HG03571 (cell line): ENCODE measurements around the gene MMP11.

Experiments used
- ATAC-seq: cut with Tn5 transposase; IDR thresholded peaks from one replicate; pipeline ENCODE4 v1.9.1; 2021; ENCODE audit not compliant: unreplicated experiment

The MMP11 gene

DNA sequence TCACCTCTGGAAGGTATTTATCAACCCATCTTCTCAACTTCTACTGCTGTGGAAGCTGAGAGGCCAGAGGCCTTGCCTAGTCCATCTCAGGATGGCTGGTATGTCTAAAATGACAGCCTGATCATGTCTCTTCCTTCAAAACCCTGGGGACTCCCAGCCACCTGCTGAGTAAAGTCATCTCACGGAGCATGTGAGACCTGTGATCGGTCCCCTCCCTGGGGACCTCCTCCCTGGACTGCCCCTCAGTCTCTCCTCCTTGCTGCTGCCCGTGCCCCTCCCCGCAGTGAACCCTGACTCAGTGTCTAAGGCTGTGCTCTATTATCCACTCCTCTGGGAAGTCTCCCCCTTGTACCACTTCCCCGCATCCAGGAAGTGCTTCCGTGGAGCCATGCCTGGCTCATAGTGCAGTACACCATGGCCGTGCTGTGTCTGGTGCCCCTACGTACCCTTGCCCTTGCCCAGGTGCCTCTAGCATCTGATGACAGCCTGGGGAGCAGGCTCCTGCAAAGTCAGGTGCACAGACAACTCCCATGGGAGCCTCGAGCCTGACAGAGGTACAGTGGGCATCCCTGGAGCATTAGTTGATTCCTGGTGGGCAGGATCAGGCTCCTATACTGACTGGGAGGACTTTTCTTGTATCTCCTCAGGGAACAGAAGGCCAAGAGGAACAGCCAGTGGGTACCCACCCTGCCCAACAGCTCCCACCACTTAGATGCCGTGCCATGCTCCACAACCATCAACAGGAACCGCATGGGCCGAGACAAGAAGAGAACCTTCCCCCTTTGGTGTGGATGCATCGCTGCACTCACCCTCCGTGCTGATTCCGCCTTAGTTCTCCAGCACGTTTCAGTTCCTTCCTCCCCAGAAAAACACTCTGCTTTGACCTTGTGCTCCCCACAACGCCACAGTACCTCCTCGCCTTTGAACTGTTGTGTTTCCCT lies 27.9 kb downstream of the MMP11 start:
- peak; percentile 39 for ATAC-seq

GRCh38 chr22:23801238-23801821 lies 28.7 kb downstream of the MMP11 start:
- no peak for ATAC-seq

DNA sequence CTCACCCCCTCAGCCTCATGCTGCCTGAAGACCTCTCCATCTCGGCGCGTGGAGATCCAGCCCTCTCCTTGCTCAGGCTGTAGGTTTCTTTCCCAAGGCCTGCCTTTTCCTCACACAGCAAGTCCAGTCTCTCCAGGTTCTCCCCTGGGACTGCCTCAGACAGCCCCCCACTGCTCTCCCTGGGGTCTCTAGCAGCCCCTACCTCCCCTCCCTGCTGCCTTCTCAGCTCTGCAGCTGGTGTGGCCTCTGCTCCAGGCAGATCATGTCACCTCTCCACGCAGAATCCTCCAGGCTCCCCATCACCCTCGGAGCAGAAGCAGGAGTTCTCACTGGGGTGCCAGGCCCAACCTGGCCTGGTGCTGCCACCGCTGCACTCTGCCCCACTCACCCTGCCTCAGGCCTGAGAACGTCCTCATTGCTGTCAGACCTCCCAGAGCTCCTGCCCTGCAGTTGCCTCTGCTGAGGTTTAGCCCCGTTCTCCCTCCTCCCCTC lies 29.3 kb downstream of the MMP11 start:
- ATAC-seq: no peak

GRCh38 chr22:23803001-23803819 lies 30.6 kb downstream of the MMP11 start:
- no peak for ATAC-seq

DNA sequence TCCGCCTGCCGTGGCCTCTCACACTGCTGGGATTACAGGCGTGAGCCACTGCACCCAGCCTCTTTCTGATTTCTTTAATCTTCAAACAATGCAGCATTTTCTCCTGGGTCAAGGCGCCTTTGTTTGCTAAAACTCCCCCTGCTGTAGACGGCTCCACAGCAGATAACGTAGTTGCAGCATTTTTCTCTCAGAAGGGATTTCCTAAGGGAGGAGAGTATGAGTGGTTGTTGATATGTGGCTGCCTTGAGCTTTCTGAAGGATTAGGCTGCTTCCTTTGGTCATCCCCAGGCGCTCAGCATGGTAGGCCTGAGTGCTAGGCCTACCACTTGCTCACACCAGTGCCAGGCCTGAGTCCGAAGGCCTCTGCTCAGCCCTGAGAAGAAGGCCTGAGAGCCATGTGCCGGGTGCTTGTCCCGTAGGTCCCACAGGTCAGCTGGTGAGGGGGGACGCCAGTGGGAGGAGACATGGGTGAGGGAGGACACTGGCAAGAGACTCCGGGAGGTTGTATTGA lies 32.2 kb downstream of the MMP11 start:
- ATAC-seq: no peak

DNA sequence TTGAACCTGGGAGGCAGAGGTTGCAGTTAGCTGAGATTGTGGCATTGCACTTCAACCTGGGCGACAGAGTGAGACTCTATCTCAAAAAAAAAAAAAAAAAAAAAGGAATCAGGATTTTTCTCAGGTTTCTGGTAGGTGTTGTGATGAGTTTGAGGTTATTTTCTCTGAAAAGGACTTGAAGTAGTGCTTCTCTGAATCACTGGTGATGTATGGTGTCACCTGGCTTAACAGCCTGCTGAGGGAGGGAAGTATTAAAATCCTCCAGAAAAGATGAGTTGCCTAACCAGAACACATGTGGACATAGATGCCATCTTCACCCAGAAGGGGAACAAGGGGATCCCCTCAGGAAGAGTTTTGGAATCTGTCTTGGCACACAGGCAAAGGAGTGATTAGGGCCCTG lies 34.2 kb downstream of the MMP11 start:
- no peak for ATAC-seq

DNA sequence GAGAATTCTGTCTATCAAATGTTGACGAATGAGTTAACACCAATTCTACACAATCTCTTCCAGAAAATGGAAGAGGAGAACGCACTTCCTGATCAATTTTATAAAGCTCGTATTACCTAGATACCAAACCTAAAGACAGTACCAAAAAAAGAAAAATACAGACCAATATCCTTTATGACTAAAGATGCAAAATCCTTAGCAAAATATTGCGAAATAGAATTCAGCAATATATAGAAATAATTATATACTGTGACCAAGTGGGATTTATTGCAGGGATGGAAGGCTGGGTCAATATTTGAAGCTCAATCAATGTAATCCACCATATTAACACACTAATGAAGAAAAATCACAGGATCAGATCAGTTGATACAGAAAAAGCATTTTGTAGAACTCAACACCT lies 39.7 kb downstream of the MMP11 start:
- ATAC-seq: no peak

DNA sequence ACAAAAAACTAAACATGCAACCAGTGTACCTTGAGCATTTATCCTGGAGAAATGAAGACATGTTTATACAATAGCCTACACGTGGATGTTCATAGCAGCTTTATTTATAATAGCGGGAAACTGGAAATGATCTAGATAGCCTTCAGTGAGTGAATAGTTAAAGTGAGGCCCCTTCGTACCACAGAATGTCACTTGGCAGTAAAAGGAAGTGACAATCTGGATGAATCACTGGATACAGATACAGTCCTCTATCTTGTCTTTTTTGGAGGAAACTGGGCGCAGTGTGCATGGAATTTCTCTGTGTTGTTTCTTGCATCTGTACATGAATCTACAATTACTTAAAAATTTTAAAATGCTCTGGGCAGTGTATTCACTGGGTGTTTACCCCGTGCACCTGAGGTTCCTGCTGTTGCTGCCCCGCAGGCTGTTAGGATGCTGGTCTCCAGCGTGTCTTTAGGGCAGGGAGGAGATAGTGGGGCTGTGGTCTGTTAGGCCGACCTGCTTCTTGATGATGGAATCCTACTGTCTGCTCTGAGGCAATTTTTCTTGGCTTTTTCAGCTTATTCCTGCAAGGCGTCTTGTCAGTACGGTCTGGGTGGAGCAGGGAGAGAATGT lies 43.0 kb downstream of the MMP11 start:
- no peak for ATAC-seq

- no peak for ATAC-seq
Observed at GRCh38 chr22:23816156-23816976, 43.7 kb downstream of the MMP11 start.

DNA sequence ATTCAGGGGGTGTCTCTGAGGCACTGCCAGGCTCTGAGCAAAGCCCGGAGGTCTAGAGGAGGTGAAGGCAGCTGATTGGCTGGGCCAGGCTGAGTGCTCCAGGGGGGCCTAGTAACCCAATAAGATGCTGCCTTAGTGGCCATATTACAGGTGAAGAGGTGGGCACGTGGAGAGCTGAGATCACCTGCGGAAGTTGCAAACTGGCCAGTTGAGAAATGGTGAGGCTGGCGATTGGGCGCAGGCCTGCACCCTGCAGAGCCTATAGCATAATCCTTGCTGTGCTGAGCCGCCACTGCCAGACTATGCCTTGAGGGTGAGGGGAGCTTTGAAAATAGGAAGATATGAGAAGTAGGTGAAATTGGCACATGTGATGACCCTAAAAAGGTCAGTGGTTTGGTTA lies 44.5 kb downstream of the MMP11 start:
- ATAC-seq: no peak

- ATAC-seq: no peak
Observed at GRCh38 chr22:23818541-23818940, 45.9 kb downstream of the MMP11 start.

- ATAC-seq: no peak
Observed at GRCh38 chr22:23820748-23821211, 48.1 kb downstream of the MMP11 start.

GRCh38 chr22:23822101-23822671 lies 49.5 kb downstream of the MMP11 start:
- ATAC-seq: no peak

- ATAC-seq: no peak
Observed at GRCh38 chr22:23823331-23823791, 50.7 kb downstream of the MMP11 start.

DNA sequence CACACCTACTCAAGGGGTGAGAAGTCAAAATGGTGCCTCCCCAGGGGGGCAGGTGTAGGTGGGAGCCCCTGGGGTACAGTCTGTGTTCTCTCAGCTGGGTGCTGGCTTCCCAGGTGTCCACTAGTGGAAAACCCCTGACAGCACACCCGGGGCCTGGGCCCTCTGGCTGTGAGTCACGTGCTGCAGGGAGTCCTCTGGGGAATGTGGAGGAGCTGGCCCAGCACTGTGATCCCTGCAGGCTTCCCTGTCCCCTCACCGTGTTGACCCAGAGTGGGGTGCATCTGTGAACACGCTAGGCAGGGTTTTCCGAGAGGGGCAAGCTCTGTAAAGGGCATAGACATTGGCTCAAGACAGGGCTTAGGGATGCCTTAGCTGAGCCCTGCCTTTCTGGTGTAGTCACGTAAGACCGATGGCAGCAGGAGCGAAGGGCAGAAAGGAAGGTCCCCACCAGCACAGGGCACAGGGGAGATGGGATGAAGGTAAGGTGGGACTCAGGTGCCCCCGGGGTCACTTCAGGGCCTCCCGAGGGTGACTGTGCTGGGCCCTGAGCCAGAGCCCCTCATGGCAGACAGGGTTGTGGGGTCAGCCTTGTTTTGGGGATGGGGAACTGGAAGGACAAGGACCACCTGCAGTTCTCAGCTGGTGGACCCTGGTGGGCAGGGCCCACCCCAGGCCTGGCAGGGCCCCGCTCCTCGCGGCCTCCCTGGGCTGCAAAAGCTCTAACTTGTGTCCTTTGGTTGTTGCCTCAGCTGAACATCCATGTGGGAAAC lies 52.0 kb downstream of the MMP11 start:
- ATAC-seq: no peak

DNA sequence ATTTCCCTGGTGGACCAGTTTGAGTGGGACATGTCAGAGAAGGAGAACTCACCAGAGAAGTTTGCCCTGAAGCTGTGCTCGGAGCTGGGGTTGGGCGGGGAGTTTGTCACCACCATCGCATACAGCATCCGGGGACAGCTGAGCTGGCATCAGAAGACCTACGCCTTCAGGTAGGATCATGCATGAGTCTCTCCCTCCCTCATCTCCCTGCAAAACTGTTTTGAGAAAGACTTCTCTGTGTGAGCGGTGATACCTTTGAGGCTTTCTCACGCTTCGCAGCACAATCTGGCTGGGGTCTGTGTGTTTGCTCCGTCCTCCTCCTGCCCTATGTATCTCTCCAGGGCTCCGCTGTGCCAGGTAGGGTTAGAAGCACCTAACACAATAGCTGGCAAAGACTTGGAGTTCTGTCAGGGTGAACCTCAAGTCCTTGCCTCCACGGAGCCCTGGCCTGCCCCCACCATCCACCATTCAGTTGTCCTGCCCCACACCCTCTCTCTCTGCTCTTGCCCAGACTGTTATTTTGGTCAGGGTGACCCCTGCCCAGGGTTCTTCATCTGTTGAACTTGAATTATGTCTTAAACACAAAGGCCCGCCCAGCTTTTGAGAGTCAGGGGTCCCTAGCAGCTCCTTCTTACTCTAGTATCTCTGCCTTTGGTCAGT lies 52.7 kb downstream of the MMP11 start:
- no peak for ATAC-seq

DNA sequence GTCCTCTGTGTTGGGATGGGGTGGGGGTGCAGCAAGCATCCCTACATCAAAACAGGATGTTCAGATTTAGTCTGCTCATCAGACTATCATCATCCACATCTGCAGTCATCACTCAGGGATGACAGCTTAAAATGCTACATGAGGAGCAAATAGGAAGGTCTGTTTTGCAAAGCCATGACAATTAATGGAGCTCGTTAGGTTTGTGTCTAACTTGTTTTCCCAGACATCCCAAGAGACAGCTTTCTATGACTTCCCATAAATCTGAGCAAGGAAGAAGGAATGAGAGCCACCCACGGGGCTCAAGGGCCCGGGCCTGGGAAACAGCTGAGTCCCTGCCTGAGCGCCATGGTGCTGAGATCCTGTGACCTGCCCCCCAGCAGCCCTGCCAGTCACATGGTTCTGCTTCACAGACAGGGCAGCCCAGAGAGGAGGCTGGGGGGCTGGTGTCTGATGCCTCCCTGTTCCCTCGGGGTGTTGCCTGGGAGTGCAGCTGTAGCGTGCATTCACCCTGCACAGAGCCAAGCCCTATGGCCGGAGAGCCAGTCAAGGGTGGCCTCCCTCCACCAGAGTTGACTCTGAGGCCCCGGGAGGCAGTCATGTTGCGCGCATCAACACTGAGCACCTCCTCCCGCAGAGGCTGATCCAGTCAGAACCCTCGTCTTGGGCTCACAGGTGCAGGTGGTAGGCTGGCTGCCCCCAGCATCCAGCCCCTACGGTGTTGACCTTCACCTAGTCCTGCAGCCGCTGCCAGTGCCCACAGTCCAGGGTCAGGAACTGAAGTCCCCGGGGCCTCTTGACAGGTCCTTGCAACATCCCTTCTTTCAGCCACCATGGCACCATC lies 54.1 kb downstream of the MMP11 start:
- ATAC-seq: no peak
